ENCODE data around the gene ATG5. TPM values are rescaled to one million over a fixed set of nuclear protein-coding genes. Genes with fewer than 3 reads are reported as not detected.

Gene ATG5
- total and polyA plus RNA-seq, 2 donors from 2014 or later, result 26.5 to 31.6 TPM

DNA sequence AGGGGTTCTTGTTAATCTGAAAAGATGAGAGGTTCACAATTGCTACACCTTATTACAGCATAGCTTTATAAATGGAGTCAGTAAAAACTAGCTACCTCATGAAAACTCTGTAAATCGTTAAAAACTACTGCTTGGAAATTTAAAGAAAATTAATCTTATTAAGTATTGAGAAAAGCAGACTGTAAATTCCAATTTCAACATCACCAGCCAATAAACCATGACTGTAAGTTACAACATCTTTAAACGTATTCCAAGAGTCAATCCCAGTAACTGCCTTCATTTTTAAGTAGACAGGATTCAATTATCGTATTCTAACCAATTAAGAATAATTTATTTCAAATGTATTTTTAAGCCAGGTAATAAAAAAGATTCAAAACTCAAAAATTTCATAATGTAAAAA is 70.3 kb downstream of the ATG5 start:
- DNase-seq (no peak), FAIRE-seq (no peak)
- no peak overlapping the region for H3K4me3 ChIP-seq (ENCODE audit: low read length in 3 of 3)
- TF ChIP-seq, protein P1, sequence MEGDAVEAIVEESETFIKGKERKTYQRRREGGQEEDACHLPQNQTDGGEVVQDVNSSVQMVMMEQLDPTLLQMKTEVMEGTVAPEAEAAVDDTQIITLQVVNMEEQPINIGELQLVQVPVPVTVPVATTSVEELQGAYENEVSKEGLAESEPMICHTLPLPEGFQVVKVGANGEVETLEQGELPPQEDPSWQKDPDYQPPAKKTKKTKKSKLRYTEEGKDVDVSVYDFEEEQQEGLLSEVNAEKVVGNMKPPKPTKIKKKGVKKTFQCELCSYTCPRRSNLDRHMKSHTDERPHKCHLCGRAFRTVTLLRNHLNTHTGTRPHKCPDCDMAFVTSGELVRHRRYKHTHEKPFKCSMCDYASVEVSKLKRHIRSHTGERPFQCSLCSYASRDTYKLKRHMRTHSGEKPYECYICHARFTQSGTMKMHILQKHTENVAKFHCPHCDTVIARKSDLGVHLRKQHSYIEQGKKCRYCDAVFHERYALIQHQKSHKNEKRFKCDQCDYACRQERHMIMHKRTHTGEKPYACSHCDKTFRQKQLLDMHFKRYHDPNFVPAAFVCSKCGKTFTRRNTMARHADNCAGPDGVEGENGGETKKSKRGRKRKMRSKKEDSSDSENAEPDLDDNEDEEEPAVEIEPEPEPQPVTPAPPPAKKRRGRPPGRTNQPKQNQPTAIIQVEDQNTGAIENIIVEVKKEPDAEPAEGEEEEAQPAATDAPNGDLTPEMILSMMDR (IDR thresholded peaks at IDR 0.05; ENCODE audit: borderline replicate concordance, extremely low read depth, insufficient read depth), result no peak
- H3K4me1 ChIP-seq (ENCODE audit: control insufficient read depth in 2 of 3, insufficient read depth in 2 of 3, low read depth in 1 of 3, low read length in 3 of 3), result no peaks in the 10 kb centered on the region
- H3K9me3 ChIP-seq (ENCODE audit: control insufficient read depth in 2 of 3, insufficient read depth in 1 of 3, low read length in 3 of 3), result no peaks in the 10 kb centered on the region
- H3K36me3 ChIP-seq (ENCODE audit: control insufficient read depth in 2 of 3, insufficient read depth in 3 of 3, low read length in 3 of 3), result no peaks in the 10 kb centered on the region
- H3K9ac ChIP-seq (ENCODE audit: low read length in 3 of 3), result no peak overlapping the region
- H3K27ac ChIP-seq (ENCODE audit: low read depth in 2 of 2, low read length in 2 of 2), result no peak overlapping the region
- H3K27me3 ChIP-seq (ENCODE audit: control insufficient read depth, insufficient read depth, low read length), result no peaks in the 10 kb centered on the region
- intact Hi-C loops (cut with DNase I), result no loop called here

DNA sequence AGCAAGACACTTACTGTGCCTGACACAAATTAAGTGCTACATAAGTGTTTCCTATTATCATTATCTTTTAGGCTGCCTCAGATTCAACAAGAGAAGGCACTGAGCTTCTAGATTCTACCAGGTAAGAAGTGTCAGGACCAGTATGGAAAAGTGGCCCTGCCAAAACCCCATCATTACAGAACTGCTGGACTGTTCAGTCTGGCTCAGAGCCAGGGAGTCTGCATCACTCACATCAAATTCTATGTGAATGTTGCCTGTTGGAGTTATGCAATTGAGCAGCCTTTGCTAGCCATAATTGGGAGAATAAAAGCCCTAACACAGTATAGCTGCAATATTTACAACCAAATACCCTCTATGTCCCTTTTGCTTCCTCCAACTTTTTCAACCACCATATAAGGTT is 70.9 kb downstream of the ATG5 start:
- DNase-seq, result peak in 2 of 5 donors; percentile 17 to 20
- H3K36me3 ChIP-seq (ENCODE audit: control insufficient read depth in 2 of 3, insufficient read depth in 3 of 3, low read length in 3 of 3), result no peaks in the 10 kb centered on the region
- H3K4me1 ChIP-seq (ENCODE audit: control insufficient read depth in 2 of 3, insufficient read depth in 2 of 3, low read depth in 1 of 3, low read length in 3 of 3), result no peaks in the 10 kb centered on the region
- no peak overlapping the region for H3K9ac ChIP-seq (ENCODE audit: low read length in 3 of 3)
- no peak overlapping the region for H3K4me3 ChIP-seq (ENCODE audit: low read length in 3 of 3)
- no peak overlapping the region for H3K27ac ChIP-seq (ENCODE audit: low read depth in 2 of 2, low read length in 2 of 2)
- TF ChIP-seq, protein P1 (IDR thresholded peaks at IDR 0.05; ENCODE audit: borderline replicate concordance, extremely low read depth, insufficient read depth), result no peak
- no peak for FAIRE-seq
- no peaks in the 10 kb centered on the region for H3K9me3 ChIP-seq (ENCODE audit: control insufficient read depth in 2 of 3, insufficient read depth in 1 of 3, low read length in 3 of 3)
- no peaks in the 10 kb centered on the region for H3K27me3 ChIP-seq (ENCODE audit: control insufficient read depth, insufficient read depth, low read length)
- intact Hi-C loops (cut with DNase I), result no loop called here

DNA sequence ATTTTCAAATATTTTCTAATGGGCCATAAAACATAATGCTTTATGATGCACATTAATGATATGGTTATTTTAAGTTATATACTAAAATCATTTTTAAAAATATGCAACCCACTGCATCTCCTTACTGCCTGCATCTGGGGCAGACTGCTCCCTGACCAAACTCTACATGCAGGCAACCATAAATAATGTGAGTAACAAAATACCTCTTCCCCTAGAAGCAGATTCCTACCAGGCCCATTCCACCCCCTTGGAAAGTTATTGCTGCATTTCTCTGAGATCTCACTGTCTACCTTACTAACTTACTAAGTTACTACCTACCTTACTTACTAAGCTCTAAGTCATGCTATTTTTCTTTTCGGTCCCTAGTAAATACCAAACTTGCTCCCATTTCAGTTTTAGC is 71.8 kb downstream of the ATG5 start:
- intact Hi-C loops (cut with DNase I), result no loop called here
- no peaks in the 10 kb centered on the region for H3K36me3 ChIP-seq (ENCODE audit: control insufficient read depth in 2 of 3, insufficient read depth in 3 of 3, low read length in 3 of 3)
- H3K27ac ChIP-seq (ENCODE audit: low read depth in 2 of 2, low read length in 2 of 2), result no peak overlapping the region
- H3K4me1 ChIP-seq (ENCODE audit: control insufficient read depth in 2 of 3, insufficient read depth in 2 of 3, low read depth in 1 of 3, low read length in 3 of 3), result no peaks in the 10 kb centered on the region
- H3K9ac ChIP-seq (ENCODE audit: low read length in 3 of 3), result no peak overlapping the region
- H3K9me3 ChIP-seq (ENCODE audit: control insufficient read depth in 2 of 3, insufficient read depth in 1 of 3, low read length in 3 of 3), result no peaks in the 10 kb centered on the region
- H3K27me3 ChIP-seq (ENCODE audit: control insufficient read depth, insufficient read depth, low read length), result no peaks in the 10 kb centered on the region
- no peak for FAIRE-seq
- DNase-seq, result no peak
- TF ChIP-seq, protein P1 (IDR thresholded peaks at IDR 0.05; ENCODE audit: borderline replicate concordance, extremely low read depth, insufficient read depth), result no peak
- H3K4me3 ChIP-seq (ENCODE audit: low read length in 3 of 3), result no peak overlapping the region

DNA sequence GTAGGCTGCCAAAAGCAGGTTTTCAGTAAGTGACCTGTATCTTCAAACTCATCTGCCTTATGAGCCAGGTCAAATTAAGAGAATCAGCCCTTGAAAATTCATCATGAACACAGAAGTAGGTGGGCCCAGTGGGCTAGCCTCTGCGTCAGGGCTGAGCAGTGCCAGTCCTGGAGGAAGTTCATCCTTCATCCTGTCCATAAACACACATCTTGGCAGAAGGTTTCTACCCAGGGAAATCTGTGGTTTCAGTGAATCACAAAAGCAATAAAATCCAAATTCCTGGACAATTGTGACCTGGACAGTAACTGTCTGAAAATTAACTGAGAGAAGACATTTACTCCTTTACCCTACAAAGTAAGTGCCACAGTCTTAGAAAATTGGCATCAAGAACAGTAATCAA is 72.4 kb downstream of the ATG5 start:
- Histone ChIP-seq H3K9ac (ENCODE audit: low read length in 3 of 3) (no peak overlapping the region), H3K36me3 (ENCODE audit: control insufficient read depth in 2 of 3, insufficient read depth in 3 of 3, low read length in 3 of 3) (no peaks in the 10 kb centered on the region), H3K27me3 (ENCODE audit: control insufficient read depth, insufficient read depth, low read length) (no peaks in the 10 kb centered on the region), H3K9me3 (ENCODE audit: control insufficient read depth in 2 of 3, insufficient read depth in 1 of 3, low read length in 3 of 3) (no peaks in the 10 kb centered on the region), H3K4me1 (ENCODE audit: control insufficient read depth in 2 of 3, insufficient read depth in 2 of 3, low read depth in 1 of 3, low read length in 3 of 3) (no peaks in the 10 kb centered on the region), H3K27ac (ENCODE audit: low read depth in 2 of 2, low read length in 2 of 2) (no peak overlapping the region), H3K4me3 (ENCODE audit: low read length in 3 of 3) (no peak overlapping the region)
- no peak for DNase-seq
- no peak for FAIRE-seq
- TF ChIP-seq, protein P1 (IDR thresholded peaks at IDR 0.05; ENCODE audit: borderline replicate concordance, extremely low read depth, insufficient read depth), result no peak
- intact Hi-C loops (cut with DNase I), result no loop called here

All from kidney (tissue), 14 donors.